ENCODE data around the gene GPHA2.

The GPHA2 gene

GRCh38 chr11:64888729-64889511, 46.8 kb downstream of the GPHA2 start:
- DNase-seq: no peak

GRCh38 chr11:64888406-64888728, 47.3 kb downstream of the GPHA2 start:
- DNase-seq: no peak

- peak; percentile 86 for DNase-seq
Observed at GRCh38 chr11:64887757-64888405, 47.8 kb downstream of the GPHA2 start.

GRCh38 chr11:64887234-64887756, 48.4 kb downstream of the GPHA2 start:
- DNase-seq: no peak

GRCh38 chr11:64885367-64886286, 50.1 kb downstream of the GPHA2 start:
- peak; percentile 60 for DNase-seq

Measured in CD4-positive, alpha-beta T cell treated with Interleukin-10 for 1 hour (primary cell).